Dermis microvascular lymphatic vessel endothelial cell (primary cell): Measurements from ENCODE around the gene GAL3ST1. TPM values are rescaled to one million over a fixed set of nuclear protein-coding genes. Genes with fewer than 3 reads are reported as not detected.

Experiments used
- DNase-seq, 2 donors: peaks; one replicate each; pipeline versions ENCODE4 v3.0.0 to v3.0.0-alpha.2; 2010; ENCODE audit warnings: low read depth in 2 of 2
- total RNA-seq: library from RNA; depleted of rRNA; stranded (reverse); fragments of >200 nt; gene quantifications from 2 replicates; pipeline ENCODE4 v1.2.1, GENCODE V29; 2014

The GAL3ST1 gene
- total RNA-seq, 1 donor from 2014 or later = not detected

DNA sequence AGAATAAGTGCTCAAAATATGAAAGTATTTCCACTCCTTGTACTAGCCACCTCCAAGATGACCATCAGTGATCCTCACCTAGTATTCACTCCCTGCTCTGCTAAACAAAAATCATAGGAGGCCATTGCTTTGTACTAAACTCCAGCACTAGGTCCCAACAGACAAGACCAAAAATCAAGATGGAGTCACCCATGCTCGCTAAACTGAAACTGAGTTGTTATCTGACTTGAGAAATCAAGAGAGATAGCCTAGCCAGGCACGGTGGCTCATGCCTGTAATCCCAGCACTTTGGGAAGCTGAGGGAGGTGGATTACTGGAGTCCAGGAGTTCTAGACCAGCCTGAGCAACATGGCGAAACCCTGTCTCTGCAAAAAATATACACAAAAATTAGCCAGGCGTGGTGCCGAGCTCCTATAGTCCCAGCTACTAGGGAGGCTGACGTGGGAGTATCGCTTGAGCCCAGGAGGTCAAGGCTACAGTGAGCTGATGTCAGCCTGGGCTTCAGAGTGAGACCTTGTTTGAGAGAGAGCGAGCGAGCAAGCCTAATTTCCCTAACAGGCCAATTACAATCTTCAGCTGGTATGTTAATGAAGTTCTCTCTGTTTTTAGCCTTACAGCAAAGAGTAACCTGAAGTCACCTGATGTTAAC, 37.3 kb downstream of the GAL3ST1 start:
- DNase-seq = no peak

DNA sequence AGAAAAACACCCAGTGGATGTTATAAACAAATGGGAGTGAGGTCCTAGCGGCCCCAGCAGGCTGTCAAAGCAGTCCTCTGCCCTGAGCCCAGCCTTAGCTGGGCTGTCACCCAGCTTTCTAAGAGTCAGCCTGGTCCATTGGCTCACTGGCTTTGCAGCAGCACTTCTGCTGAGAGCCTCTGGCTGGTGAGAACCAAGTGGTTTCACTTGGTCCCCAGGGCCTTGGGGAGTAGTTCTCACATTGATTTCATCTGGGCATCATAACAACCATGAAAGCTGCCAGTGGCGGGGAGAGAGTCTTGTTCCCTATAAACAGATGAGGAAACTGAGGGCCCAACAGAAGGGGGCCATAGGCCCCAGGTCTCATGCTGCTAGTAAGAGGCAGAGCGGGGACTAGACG, 39.3 kb downstream of the GAL3ST1 start:
- DNase-seq = no peak

DNA sequence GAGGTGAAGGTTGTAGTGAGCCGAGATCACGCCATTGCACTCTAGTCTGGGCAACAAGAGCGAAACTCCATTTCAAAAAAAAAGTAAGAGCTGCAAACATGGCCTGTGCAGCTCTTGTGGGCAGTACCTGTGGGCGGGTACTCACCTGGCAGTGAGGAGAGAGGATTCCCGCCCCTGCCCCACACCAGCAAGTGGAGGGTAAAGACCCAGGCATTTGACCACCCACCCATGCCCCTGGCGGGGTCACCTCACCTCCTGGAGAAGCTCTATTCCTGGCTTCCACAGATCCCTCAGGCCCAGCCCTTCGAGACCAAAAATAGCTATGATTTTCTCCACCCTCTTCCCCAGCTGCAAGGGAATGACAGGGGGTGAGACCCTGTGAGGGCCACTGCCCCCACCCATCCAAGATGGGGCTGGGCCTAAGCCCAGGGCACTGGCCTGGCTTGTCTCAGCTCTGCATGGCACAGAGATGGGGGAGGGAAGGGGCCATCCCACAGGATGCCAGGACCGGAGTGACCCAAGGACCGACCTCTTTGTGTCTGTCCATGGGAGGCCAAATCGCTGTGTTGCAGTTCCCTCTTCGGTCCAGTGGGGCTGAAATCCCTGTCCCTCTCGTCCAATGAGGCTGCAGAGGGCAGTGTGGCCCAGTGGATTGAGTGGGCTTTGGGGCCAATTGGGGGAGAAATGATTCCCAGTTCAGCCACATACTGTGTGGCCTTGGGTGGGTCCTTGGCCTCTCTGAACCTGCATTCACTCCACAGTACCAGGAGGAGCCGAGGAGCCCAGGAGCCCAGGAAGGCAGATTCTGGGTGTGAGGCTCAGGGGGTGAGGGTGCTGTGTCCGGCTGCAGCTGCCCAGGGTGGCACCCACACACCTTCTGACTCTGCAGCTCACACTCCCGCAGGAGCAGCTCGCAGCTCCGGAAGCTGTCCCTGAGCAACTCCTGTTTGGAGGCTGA, 42.5 kb downstream of the GAL3ST1 start:
- DNase-seq = no peak

DNA sequence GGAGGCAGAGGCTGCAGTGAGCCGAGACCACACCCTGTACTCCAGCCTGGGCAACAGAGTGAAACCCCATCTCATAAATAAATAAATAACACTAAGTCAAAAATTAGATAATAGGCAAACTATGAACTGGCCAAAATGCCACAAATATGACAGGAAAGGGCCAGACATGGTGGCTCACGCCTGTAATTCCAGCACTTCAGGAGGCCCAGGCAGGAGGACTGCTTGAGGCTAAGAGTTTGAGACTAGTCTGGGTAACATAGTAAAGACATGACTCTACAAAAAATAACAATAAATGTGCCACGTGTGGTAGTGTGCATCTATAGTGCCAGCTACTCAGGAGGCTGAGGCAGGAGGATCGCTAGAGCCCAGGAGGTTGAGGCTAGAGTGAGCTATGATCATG, 47.8 kb downstream of the GAL3ST1 start:
- no peak for DNase-seq

DNA sequence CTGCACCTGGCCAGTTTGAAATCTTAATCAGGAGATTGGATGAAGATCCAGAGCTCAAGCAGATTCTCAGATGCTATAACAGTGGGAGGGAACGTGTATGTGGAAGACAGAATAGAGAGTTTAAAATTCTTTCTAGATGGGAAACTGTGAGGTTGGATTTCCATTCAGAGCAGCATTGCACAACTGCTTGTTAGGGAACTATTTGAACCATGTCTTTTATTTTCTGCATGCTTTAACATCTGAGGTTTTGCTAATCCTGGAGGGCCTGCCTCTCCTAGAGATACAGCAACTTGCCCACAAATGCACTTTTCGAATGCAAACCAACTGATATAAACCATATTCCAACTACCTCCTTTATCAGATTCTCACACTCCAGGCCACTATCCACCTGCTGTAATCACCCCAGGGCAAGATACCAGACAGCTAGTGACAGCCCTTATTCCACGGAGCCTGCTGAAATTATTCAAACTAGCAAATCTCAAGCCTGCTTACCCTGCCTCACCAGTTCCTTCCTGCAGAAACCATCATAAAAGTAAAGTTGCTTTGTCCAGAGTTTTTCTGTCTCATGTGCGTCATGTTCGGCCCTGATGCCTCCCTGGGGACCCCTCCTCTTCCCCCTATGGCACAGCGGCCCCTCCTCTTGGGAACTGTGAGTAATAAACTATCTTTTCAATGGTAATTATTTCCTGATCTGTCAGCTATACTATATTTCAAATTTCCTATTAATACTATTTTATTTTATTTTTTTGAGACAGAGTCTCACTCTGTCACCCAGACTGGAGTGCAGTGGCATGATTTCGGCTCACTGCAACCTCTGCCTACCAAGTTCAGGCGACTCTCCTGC, 50.6 kb downstream of the GAL3ST1 start:
- no peak for DNase-seq

DNA sequence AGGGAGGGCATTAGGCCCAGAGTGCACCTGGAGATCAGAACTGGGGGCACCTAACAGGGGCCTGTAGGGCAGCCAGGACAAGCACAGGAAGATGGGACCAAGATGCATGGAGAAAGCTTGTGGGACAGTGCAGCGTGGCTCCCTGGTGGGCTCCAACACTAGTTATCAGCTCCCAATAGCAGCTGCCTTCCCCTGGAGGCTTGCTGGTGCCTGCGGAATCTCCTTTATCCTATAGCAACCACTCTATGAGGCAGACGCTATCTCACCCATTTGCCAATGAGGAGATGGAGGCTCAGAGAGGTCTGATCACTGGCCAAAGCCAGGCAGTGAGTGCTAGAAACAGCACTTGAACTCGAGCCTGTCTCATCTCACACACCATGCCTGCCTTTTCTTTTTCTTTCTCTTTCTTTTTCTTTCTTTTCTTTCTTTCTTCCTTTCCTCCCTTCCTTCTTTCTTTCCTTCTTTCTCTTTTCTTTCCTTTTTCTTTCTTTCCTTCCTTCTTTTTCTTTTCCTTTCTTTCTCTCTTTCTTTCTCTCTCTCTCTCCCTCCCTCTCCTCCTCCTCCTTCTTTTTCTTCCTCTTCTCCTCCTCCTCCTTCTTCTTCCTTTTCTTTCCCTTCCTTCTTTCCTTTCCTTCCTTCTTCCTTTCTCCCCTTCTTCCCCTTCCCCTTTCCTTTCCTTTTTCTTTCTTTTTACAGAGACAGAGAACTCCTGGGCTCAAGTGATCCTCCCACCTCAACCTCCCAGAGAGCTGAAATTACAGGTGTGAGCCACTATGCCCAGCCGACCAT, 52.9 kb downstream of the GAL3ST1 start:
- DNase-seq = no peak

DNA sequence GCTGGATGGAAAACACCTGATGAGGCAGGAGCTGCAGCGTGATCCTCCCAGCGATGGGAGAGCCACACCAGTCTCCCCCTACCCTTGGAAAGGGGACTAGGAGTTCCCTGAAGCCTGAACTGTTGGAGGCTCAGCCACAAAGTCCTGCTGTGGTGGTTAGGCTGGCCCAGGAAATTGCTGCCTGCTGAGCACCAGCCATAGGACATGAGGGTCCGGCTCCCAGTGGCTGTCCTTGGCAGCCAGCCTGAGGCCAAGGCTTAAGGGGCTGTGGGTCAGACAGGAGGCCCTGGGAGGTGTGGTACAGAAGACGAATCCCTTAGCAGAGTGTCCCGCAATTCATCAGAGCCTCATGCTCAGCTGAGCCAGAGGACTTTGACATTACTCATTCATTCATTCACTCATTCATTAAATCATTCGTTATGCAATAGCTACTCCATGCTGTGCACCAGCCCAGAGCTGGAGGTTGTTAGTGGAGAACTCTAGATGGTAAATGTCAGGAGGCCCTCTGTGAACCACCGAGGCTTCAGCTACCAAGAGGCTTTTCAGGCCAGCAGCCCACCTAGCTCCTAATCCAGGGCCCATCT, 54.5 kb downstream of the GAL3ST1 start:
- no peak for DNase-seq

DNA sequence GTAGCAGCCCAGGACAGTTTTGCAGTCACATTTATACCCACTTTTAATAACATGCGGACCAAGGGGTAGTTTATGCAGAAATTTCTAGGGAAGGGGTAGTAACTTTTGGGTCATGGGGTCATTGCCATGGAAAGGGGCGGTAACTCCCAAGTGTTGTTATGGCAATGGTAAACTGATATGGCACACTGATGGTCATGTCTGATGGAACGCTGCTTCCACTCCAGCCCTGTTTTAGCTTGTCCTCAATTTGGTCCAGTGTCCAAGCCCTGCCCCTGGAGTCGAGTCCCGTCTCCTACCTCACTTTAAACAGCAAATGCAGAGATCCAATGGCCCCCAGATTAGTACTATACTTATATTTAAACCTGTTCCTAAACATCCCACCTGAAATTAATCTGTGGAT, 57.7 kb downstream of the GAL3ST1 start:
- no peak for DNase-seq

DNA sequence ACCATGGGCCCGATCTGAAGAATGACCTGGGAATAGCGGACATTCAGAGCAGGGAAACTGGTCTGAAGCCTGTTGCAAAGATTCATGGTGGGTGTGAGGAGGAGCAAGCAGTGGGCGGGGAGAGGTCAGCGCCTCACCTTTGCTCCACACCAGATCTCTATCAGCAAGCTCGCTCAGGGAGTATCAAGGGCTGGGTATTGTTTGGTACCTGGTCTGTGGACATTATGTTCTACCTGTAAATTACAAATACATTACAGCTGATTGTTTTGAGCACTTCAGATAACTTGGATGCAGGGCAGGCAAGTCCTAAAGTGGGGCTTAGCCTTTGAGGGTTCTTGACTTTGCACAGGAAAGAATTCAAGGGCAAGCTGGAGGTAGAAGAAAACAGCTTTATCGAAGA, 58.2 kb downstream of the GAL3ST1 start:
- no peak for DNase-seq

DNA sequence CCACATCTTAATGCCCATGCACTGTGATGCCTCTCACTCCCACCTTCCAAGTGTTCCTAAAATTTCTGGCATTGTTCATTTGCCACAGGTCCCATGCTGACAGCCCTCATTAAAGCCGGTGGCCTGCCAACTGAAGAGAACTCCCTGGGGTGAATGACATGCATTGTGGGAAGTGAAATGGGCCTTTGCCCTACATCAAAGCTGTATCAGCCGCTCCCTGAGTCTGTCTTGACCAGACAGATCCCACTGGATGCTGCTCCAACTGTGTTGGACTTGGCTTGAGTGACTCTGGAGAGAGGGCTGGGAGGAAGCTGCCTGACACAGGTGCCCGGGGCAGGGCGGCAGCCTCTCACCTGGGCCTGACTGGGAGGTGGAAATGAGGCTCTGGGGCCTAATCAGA, 60.2 kb downstream of the GAL3ST1 start:
- no peak for DNase-seq

DNA sequence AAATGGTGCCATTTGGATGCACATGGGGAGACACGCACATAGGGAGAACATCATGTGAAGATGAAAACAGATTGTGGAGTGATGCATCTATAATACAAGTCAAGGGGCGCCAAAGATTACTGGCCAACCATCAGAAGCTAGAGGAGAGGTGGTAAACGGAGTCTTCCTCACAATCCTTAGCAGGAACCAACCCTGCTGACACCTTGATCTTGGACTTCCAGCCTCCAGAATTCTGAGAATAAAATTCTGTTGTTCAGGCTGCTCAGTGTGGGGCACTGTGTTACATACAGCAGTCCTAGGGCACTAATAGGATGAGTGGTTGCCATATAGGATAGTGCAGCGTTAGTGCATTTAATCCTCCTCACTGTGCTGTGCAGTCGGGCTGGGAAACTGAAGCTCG, 61.0 kb downstream of the GAL3ST1 start:
- DNase-seq = no peak

DNA sequence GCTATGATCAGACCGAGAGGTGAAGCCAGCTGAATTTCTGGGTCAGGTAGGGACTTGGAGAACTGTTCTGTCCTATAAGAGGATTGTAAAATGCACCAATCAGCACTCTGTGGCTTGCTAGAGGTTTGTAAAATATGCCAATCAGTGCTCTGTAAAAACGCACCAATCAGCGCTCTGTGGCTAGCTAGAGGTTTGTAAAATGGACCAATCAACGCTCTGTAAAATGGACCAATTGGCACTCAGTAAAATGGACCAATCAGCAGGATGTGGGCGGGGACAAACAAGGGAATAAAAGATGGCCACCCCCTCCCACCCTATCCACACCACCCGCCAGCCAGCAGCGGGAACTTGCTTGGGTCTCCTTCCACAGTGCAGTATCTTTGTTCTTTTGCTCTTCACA, 62.6 kb downstream of the GAL3ST1 start:
- DNase-seq = no peak

DNA sequence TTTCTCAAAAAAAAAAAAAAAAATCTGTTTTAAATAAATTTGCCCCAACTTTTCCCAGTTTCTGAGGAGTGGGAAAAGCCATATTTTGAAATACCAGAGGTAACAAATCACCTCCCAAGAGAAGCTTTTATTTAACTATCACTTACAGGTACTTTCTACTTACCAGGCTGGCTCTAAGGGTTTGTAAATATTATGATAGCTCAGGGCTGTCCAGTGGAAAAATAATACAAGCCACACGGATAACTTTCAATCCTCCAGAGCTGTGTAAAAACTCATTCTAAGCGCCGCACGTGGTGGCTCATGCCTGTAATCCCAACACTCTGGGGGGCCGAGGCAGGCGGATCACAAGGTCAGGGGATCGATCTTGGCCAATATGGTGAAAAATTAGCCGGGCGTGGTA, 63.4 kb downstream of the GAL3ST1 start:
- no peak for DNase-seq

DNA sequence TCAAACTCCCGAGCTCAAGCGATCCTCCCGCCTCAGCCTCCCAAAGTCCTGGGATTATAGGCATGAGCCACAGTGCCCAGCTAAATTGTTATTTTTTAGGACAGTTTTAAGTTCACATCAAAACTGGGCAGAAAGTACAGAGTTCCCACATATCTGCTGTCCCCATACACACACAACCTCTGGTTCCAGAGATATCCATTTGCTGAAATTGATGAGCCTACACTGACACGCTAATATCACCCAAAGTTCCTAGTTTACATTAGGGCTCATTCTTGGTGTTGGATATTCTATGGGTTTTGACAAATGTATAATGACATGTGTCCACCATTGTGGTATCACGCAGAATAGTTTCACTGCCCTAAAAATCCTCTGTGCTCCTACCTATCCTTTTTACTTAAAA, 66.2 kb downstream of the GAL3ST1 start:
- DNase-seq = no peak

DNA sequence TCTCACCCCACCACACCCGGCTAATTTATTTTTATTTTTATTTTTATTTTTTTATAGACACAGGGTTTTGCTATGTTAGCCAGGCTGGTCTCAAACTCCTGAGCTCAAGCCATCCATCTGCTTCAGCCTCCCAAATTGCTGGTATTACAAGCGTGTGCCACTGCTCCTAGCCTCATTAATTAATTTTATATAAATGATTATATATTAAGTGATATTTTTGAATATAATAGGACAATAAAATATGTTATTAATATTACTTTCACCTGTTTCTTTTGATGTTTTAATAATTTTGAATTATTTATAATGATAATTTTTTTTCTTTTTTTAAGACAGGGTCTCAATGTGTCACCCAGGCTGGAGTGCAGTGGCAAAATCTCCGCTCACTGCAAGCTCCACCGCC, 66.8 kb downstream of the GAL3ST1 start:
- DNase-seq = no peak

DNA sequence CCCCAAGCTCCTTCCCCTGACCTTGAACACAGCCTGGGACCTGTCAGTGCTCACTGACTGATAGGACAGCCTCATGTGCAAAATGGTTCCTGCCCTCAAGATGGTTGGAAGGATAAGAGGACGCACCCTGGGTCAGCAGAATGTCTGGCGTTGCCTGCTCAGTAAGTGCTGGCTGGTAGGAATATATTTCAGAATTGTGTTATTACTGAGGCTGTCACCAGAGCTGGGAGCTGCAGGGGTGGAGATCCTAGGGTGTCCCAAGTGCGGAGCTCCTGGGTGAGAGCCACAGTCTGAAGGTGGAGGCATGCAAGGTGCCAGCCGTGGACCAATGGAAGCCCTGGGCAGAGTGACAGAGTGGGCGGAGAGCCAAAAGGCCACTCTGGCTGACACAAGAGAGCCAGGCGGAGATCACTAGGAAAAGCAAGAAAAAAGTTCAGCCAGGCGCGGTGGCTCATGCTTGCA, 67.9 kb downstream of the GAL3ST1 start:
- DNase-seq = no peak

Other genes starting within 250 kb of the GAL3ST1 start
- 6.0 and 10.2 TPM in 2 replicates for gene TBC1D10A, start 247.7 kb downstream of the GAL3ST1 start, total RNA-seq
- 11.3 and 17.3 TPM in 2 replicates for gene SF3A1, start 217.8 kb downstream of the GAL3ST1 start, total RNA-seq
- 1.3 and 1.5 TPM in 2 replicates for gene CCDC157, start 217.7 kb downstream of the GAL3ST1 start, total RNA-seq
- gene RNF215, start 187.3 kb downstream of the GAL3ST1 start, total RNA-seq = 12.5 and 21.1 TPM in 2 replicates
- gene SEC14L2, start 177.6 kb downstream of the GAL3ST1 start, total RNA-seq = 11.7 and 14.8 TPM in 2 replicates
- 31.0 and 33.6 TPM in 2 replicates for gene MTFP1, start 148.9 kb downstream of the GAL3ST1 start, total RNA-seq
- gene SEC14L3, start 102.6 kb downstream of the GAL3ST1 start, total RNA-seq = not detected in 2 replicates
- gene SEC14L4, start 69.0 kb downstream of the GAL3ST1 start, total RNA-seq = 0.13 and 0.51 TPM in 2 replicates
- under 0.01 and 0.13 TPM in 2 replicates for gene SEC14L6, start 27.9 kb downstream of the GAL3ST1 start, total RNA-seq
- gene PES1, start 17.2 kb upstream of the GAL3ST1 start, total RNA-seq = 60.3 and 67.3 TPM in 2 replicates
- gene TCN2, start 32.5 kb upstream of the GAL3ST1 start, total RNA-seq = 18.2 and 29.5 TPM in 2 replicates
- gene SLC35E4, start 61.1 kb upstream of the GAL3ST1 start, total RNA-seq = 26.4 and 31.3 TPM in 2 replicates
- 10.1 and 13.3 TPM in 2 replicates for gene DUSP18, start 93.2 kb upstream of the GAL3ST1 start, total RNA-seq
- 16.6 and 19.4 TPM in 2 replicates for gene OSBP2, start 120.2 kb upstream of the GAL3ST1 start, total RNA-seq